Activated CD8-positive, alpha-beta T cell treated with anti-CD3 and anti-CD28 coated beads for 36 hours (primary cell): ENCODE results near the gene NOTCH2. TPM values are rescaled to one million over a fixed set of nuclear protein-coding genes. Genes with fewer than 3 reads are reported as not detected.
A peak's percentile ranks its signal among the peaks of the same experiment; 100 is the strongest.
"Not testable (repeated sequence)": the region's sequence is repeated elsewhere in the genome, so short reads cannot be mapped to it uniquely, and the experiment has no call there.

Experiments used
- ATAC-seq: fragments of 200-7000 bp; cut with Tn5 transposase; one replicate; pipeline ENCODE4 v1.10.0; 2021; ENCODE audit warnings: mild to moderate bottlenecking, moderate library complexity
- CTCF ChIA-PET: fragments of 350-600 bp; sonication (Branson Sonifier 250); formaldehyde crosslinking; loops from one replicate; lab custom pipeline; 2021; ENCODE audit warnings: antibody characterized with exemption; lab: Charles Lee
- POLR2A ChIA-PET: fragments of 350-600 bp; sonication (Branson Sonifier 250); formaldehyde crosslinking; loops from one replicate; lab custom pipeline; 2021; ENCODE audit warnings: antibody characterized with exemption; lab: Charles Lee
- DNase-seq: peaks from one replicate; pipeline ENCODE4 v3.0.0-alpha.2; 2020
- H3K27ac Mint-ChIP-seq: one replicate; pipeline ENCODE4 v1.8.0; 2021; ENCODE audit warnings: mild to moderate bottlenecking, mixed read lengths
- H3K27me3 Mint-ChIP-seq: one replicate; pipeline ENCODE4 v1.8.0; 2021; ENCODE audit warnings: mixed read lengths
- H3K36me3 Mint-ChIP-seq: one replicate; pipeline ENCODE4 v1.8.0; 2021; ENCODE audit warnings: low read depth, mixed read lengths
- H3K4me1 Mint-ChIP-seq: one replicate; pipeline ENCODE4 v1.8.0; 2021; ENCODE audit warnings: low read depth, mixed read lengths
- H3K4me3 Mint-ChIP-seq: one replicate; pipeline ENCODE4 v1.8.0; 2021; ENCODE audit warnings: mild to moderate bottlenecking, moderate library complexity, mixed read lengths
- H3K9me3 Mint-ChIP-seq: one replicate; pipeline ENCODE4 v1.8.0; 2021; ENCODE audit warnings: mixed read lengths
- intact Hi-C: fragments of 100-400 bp; cut with micrococcal nuclease; formaldehyde crosslinking; loops from one replicate; pipeline ENCODE4 v1.10.0; 2022
- total RNA-seq, 2 experiments: library from RNA; stranded (reverse); gene quantifications; one replicate each; pipeline ENCODE4 v1.2.3, GENCODE V29; 2021

NOTCH2 gene
- total RNA-seq, 2 experiments from 2014 or later, result 37.6 to 41.3 TPM

GRCh38 chr1:120100590-120100989 lies 31.1 kb upstream of the NOTCH2 start:
- H3K4me1 Mint-ChIP-seq, result peaks cover 13% of the 10 kb centered on the region
- H3K9me3 Mint-ChIP-seq, POLR2A ChIA-PET, intact Hi-C loops, H3K36me3 Mint-ChIP-seq, H3K27ac Mint-ChIP-seq, DNase-seq, H3K27me3 Mint-ChIP-seq, CTCF ChIA-PET, H3K4me3 Mint-ChIP-seq, ATAC-seq: not testable (repeated sequence)

GRCh38 chr1:120098986-120099759 lies 29.7 kb upstream of the NOTCH2 start:
- peak; percentile 37 for ATAC-seq
- H3K4me3 Mint-ChIP-seq, CTCF ChIA-PET, H3K27me3 Mint-ChIP-seq, intact Hi-C loops, H3K27ac Mint-ChIP-seq, H3K4me1 Mint-ChIP-seq, H3K9me3 Mint-ChIP-seq, POLR2A ChIA-PET, H3K36me3 Mint-ChIP-seq, DNase-seq: not testable (repeated sequence)

GRCh38 chr1:120096981-120097545 lies 27.6 kb upstream of the NOTCH2 start:
- H3K9me3 Mint-ChIP-seq, H3K27me3 Mint-ChIP-seq, H3K4me1 Mint-ChIP-seq, CTCF ChIA-PET, intact Hi-C loops, DNase-seq, ATAC-seq, H3K36me3 Mint-ChIP-seq, H3K27ac Mint-ChIP-seq, H3K4me3 Mint-ChIP-seq, POLR2A ChIA-PET: not testable (repeated sequence)

- CTCF ChIA-PET, H3K4me1 Mint-ChIP-seq, DNase-seq, H3K27me3 Mint-ChIP-seq, ATAC-seq, H3K27ac Mint-ChIP-seq, intact Hi-C loops, H3K4me3 Mint-ChIP-seq, POLR2A ChIA-PET, H3K9me3 Mint-ChIP-seq, H3K36me3 Mint-ChIP-seq: not testable (repeated sequence)
Observed at GRCh38 chr1:120093548-120094181, 24.2 kb upstream of the NOTCH2 start.

GRCh38 chr1:120092232-120093218 lies 23.1 kb upstream of the NOTCH2 start:
- H3K27me3 Mint-ChIP-seq, H3K36me3 Mint-ChIP-seq, H3K9me3 Mint-ChIP-seq, H3K4me1 Mint-ChIP-seq, H3K27ac Mint-ChIP-seq, ATAC-seq, H3K4me3 Mint-ChIP-seq, CTCF ChIA-PET, intact Hi-C loops, DNase-seq, POLR2A ChIA-PET: not testable (repeated sequence)

GRCh38 chr1:120090830-120091229 lies 21.4 kb upstream of the NOTCH2 start:
- DNase-seq, H3K4me1 Mint-ChIP-seq, CTCF ChIA-PET, H3K36me3 Mint-ChIP-seq, H3K27me3 Mint-ChIP-seq, H3K27ac Mint-ChIP-seq, POLR2A ChIA-PET, H3K9me3 Mint-ChIP-seq, H3K4me3 Mint-ChIP-seq, intact Hi-C loops, ATAC-seq: not testable (repeated sequence)

- POLR2A ChIA-PET, CTCF ChIA-PET, H3K27me3 Mint-ChIP-seq, H3K4me1 Mint-ChIP-seq, H3K4me3 Mint-ChIP-seq, H3K36me3 Mint-ChIP-seq, H3K9me3 Mint-ChIP-seq, intact Hi-C loops: not testable (repeated sequence)
- peak overlapping the region; percentile 8 for H3K27ac Mint-ChIP-seq
- DNase-seq (peak; percentile 59), ATAC-seq (peak; percentile 99)
Observed at GRCh38 chr1:120087959-120088358, 18.5 kb upstream of the NOTCH2 start.

GRCh38 chr1:120069920-120070214 lies 405 bp upstream of the NOTCH2 start:
- H3K27me3 Mint-ChIP-seq, H3K4me3 Mint-ChIP-seq, CTCF ChIA-PET, H3K36me3 Mint-ChIP-seq, H3K27ac Mint-ChIP-seq, intact Hi-C loops, POLR2A ChIA-PET, H3K4me1 Mint-ChIP-seq, DNase-seq, ATAC-seq, H3K9me3 Mint-ChIP-seq: not testable (repeated sequence)

GRCh38 chr1:120068683-120069066 lies 787 bp downstream of the NOTCH2 start:
- ATAC-seq, H3K27ac Mint-ChIP-seq, H3K36me3 Mint-ChIP-seq, CTCF ChIA-PET, POLR2A ChIA-PET, intact Hi-C loops, H3K4me1 Mint-ChIP-seq, H3K9me3 Mint-ChIP-seq, H3K27me3 Mint-ChIP-seq: not testable (repeated sequence)
- H3K4me3 Mint-ChIP-seq, result peak overlapping the region; percentile 52
- DNase-seq, result peak; percentile 41

GRCh38 chr1:120048208-120048607 lies 21.3 kb downstream of the NOTCH2 start:
- ATAC-seq, result not testable (repeated sequence)

GRCh38 chr1:120041771-120042170 lies 27.7 kb downstream of the NOTCH2 start:
- H3K27me3 Mint-ChIP-seq, ATAC-seq, H3K27ac Mint-ChIP-seq, POLR2A ChIA-PET, DNase-seq, H3K36me3 Mint-ChIP-seq, H3K9me3 Mint-ChIP-seq, H3K4me3 Mint-ChIP-seq, intact Hi-C loops, H3K4me1 Mint-ChIP-seq, CTCF ChIA-PET: not testable (repeated sequence)

More at GRCh38 chr1:120048208-120048607, 21.3 kb downstream of the NOTCH2 start:
- POLR2A ChIA-PET, H3K27ac Mint-ChIP-seq, H3K36me3 Mint-ChIP-seq, H3K4me1 Mint-ChIP-seq, H3K27me3 Mint-ChIP-seq, H3K9me3 Mint-ChIP-seq, intact Hi-C loops, H3K4me3 Mint-ChIP-seq, DNase-seq, CTCF ChIA-PET: not testable (repeated sequence)
